ENCODE results near the gene KIRREL1. TPM values are rescaled to one million over a fixed set of nuclear protein-coding genes. Genes with fewer than 3 reads are reported as not detected.

Gene KIRREL1
- total RNA-seq, 1 donor from 2014 or later, result 195 TPM

- Histone ChIP-seq H3K9me3 (ENCODE audit: insufficient read depth, low read depth, low read length) (no peaks in the 10 kb centered on the region), H3K27me3 (ENCODE audit: insufficient read depth, low read length) (no peaks in the 10 kb centered on the region), H4K20me1 (ENCODE audit: insufficient read depth, low read length) (peaks cover 42% of the 10 kb centered on the region), H2AFZ (ENCODE audit: low read depth, low read length) (no peak overlapping the region), H3K4me3 (ENCODE audit: insufficient read depth, low read depth, low read length) (no peak overlapping the region), H3K4me1 (ENCODE audit: insufficient read depth, low read length) (no peaks in the 10 kb centered on the region), H3K4me2 (ENCODE audit: low read length) (no peak overlapping the region), H3K79me2 (ENCODE audit: insufficient read depth, low read length) (no peaks in the 10 kb centered on the region), H3K27ac (ENCODE audit: low read depth, low read length) (no peak overlapping the region), H3K9ac (ENCODE audit: low read length) (no peak overlapping the region), H3K36me3 (ENCODE audit: insufficient read depth, low read length) (peaks cover 70% of the 10 kb centered on the region)
- FAIRE-seq, result no peak
- DNase-seq (ENCODE audit: low read depth), result no peak
- Mint-ChIP-seq H3K36me3 (ENCODE audit: low read depth, unreplicated experiment) (peaks cover 23% of the 10 kb centered on the region), H3K4me3 (ENCODE audit: unreplicated experiment) (no peak overlapping the region), H3K27ac (ENCODE audit: unreplicated experiment) (no peak overlapping the region), H3K9me3 (ENCODE audit: unreplicated experiment) (no peaks in the 10 kb centered on the region), H3K27me3 (ENCODE audit: low read depth, unreplicated experiment) (no peaks in the 10 kb centered on the region), H3K4me1 (ENCODE audit: low read depth, unreplicated experiment) (no peaks in the 10 kb centered on the region)
- TF ChIP-seq CTCF (IDR thresholded peaks at IDR 0.05; ENCODE audit: insufficient read depth, low read depth, low read length) (no peak), EZH2 (IDR thresholded peaks at IDR 0.05; ENCODE audit: insufficient read depth, low read length) (no peak)
These were observed 90.9 kb downstream of the KIRREL1 start for GRCh38 chr1:158084336-158084735.

DNA sequence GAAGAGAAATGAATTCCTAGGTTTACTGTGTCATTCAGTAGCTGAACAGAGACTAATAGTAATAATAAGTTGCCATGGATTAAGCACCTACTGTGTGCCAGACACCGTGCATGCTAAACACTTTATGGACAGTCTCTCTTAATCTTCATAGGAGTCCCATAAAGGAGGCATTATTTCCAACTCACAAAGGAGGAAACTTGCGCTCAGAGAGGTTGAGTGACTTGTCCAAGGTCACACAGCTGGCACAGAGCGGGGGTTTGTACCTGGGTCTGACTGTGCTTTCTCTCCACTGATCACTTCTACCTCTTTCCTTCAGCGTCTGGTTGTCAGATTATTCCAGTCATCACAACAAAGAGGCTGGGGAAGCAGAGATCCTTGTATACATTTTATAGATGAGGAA is 91.3 kb downstream of the KIRREL1 start:
- H3K9me3 Mint-ChIP-seq (ENCODE audit: unreplicated experiment), result no peaks in the 10 kb centered on the region
- H3K27me3 ChIP-seq (ENCODE audit: insufficient read depth, low read length), result no peaks in the 10 kb centered on the region
- H3K4me2 ChIP-seq (ENCODE audit: low read length), result no peak overlapping the region
- H3K9me3 ChIP-seq (ENCODE audit: insufficient read depth, low read depth, low read length), result no peaks in the 10 kb centered on the region
- no peak overlapping the region for H3K27ac ChIP-seq (ENCODE audit: low read depth, low read length)
- H3K79me2 ChIP-seq (ENCODE audit: insufficient read depth, low read length), result no peaks in the 10 kb centered on the region
- H3K27ac Mint-ChIP-seq (ENCODE audit: unreplicated experiment), result no peak overlapping the region
- peaks cover 22% of the 10 kb centered on the region for H3K36me3 Mint-ChIP-seq (ENCODE audit: low read depth, unreplicated experiment)
- DNase-seq (ENCODE audit: low read depth), result no peak
- H3K4me3 Mint-ChIP-seq (ENCODE audit: unreplicated experiment), result no peak overlapping the region
- no peak for FAIRE-seq
- no peak overlapping the region for H3K9ac ChIP-seq (ENCODE audit: low read length)
- TF ChIP-seq CTCF (IDR thresholded peaks at IDR 0.05; ENCODE audit: insufficient read depth, low read depth, low read length) (no peak), EZH2 (IDR thresholded peaks at IDR 0.05; ENCODE audit: insufficient read depth, low read length) (no peak)
- no peak overlapping the region for H3K4me3 ChIP-seq (ENCODE audit: insufficient read depth, low read depth, low read length)
- H4K20me1 ChIP-seq (ENCODE audit: insufficient read depth, low read length), result peaks cover 38% of the 10 kb centered on the region
- H3K4me1 Mint-ChIP-seq (ENCODE audit: low read depth, unreplicated experiment), result no peaks in the 10 kb centered on the region
- no peak overlapping the region for H2AFZ ChIP-seq (ENCODE audit: low read depth, low read length)
- no peaks in the 10 kb centered on the region for H3K27me3 Mint-ChIP-seq (ENCODE audit: low read depth, unreplicated experiment)
- peaks cover 69% of the 10 kb centered on the region for H3K36me3 ChIP-seq (ENCODE audit: insufficient read depth, low read length)
- no peaks in the 10 kb centered on the region for H3K4me1 ChIP-seq (ENCODE audit: insufficient read depth, low read length)

DNA sequence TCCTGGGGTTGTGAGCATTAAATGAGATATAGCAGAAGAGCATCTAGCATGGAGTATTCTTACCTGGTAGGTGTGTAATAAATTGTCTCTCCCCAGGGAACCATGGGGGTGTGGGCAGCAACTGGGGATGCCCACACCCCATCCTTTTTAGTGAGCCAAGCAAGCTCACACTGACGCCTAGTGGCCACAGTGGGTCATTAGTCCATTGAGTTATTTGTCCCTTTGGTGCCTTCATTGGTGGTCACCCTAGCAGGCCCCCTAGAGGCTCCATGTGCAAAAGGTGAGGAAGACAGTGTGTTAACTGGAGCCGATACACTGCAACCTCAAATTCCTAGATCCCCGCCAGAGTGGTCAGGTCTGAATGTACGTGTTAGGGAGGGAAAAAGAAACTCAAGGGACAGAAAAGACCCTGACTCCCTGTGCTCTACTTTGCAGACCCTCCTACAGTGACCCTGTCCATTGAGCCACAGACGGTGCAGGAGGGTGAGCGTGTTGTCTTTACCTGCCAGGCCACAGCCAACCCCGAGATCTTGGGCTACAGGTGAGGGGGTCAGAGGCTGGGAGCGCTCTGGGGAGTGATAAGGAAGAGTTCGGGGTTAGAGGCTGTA is 94.0 kb downstream of the KIRREL1 start:
- DNase-seq (ENCODE audit: low read depth) (peak; percentile 47), FAIRE-seq (no peak)
- Mint-ChIP-seq H3K27me3 (ENCODE audit: low read depth, unreplicated experiment) (no peaks in the 10 kb centered on the region), H3K36me3 (ENCODE audit: low read depth, unreplicated experiment) (peaks cover 22% of the 10 kb centered on the region), H3K27ac (ENCODE audit: unreplicated experiment) (no peak overlapping the region), H3K4me1 (ENCODE audit: low read depth, unreplicated experiment) (no peaks in the 10 kb centered on the region), H3K9me3 (ENCODE audit: unreplicated experiment) (no peaks in the 10 kb centered on the region), H3K4me3 (ENCODE audit: unreplicated experiment) (peak overlapping the region; percentile 66)
- Histone ChIP-seq H3K27me3 (ENCODE audit: insufficient read depth, low read length) (no peaks in the 10 kb centered on the region), H4K20me1 (ENCODE audit: insufficient read depth, low read length) (peaks cover 38% of the 10 kb centered on the region), H2AFZ (ENCODE audit: low read depth, low read length) (no peak overlapping the region), H3K4me1 (ENCODE audit: insufficient read depth, low read length) (no peaks in the 10 kb centered on the region), H3K79me2 (ENCODE audit: insufficient read depth, low read length) (no peaks in the 10 kb centered on the region), H3K9me3 (ENCODE audit: insufficient read depth, low read depth, low read length) (no peaks in the 10 kb centered on the region), H3K4me2 (ENCODE audit: low read length) (no peak overlapping the region), H3K27ac (ENCODE audit: low read depth, low read length) (no peak overlapping the region), H3K9ac (ENCODE audit: low read length) (no peak overlapping the region), H3K36me3 (ENCODE audit: insufficient read depth, low read length) (peaks cover 70% of the 10 kb centered on the region), H3K4me3 (ENCODE audit: insufficient read depth, low read depth, low read length) (no peak overlapping the region)
- TF ChIP-seq EZH2 (IDR thresholded peaks at IDR 0.05; ENCODE audit: insufficient read depth, low read length) (no peak), CTCF (IDR thresholded peaks at IDR 0.05; ENCODE audit: insufficient read depth, low read depth, low read length) (peak; percentile 99)
